Activated T-helper 1 cell treated with anti-CD3 and anti-CD28 coated beads, Interleukin-2, amount 50 U/mL, for 16 hours (primary cell): ENCODE data around the gene ARF1.

ENCODE experiments used
- DNase-seq, 2 donors: peaks; one replicate each; pipeline ENCODE4 v3.0.0-alpha.2; 2020; ENCODE audit warnings: low read depth in 1 of 2, low spot score in 1 of 2

Gene ARF1

DNA sequence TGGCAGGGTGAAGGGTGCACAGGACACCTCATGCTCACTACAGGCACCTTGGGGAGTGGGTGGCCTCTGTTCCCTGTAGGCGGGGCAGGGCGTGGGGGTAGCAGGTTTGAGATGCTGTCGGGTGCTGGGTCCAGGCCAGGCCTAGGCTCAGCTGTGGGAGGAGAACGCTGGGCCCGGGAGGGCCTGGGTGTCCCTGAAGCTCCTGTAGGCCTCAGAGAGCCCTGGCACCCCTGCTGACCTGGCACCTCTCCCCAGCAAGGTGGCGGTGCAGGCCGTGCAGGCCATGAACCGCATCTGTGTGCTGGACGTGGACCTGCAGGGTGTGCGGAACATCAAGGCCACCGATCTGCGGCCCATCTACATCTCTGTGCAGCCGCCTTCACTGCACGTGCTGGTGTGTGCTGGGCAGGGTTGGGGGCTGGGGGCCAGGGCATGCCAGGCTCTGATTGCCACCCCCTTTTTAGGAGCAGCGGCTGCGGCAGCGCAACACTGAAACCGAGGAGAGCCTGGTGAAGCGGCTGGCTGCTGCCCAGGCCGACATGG is 64.7 kb downstream of the ARF1 start:
- DNase-seq = no peak

- no peak for DNase-seq
Measured at GRCh38 chr1:228147768-228148167, 65.3 kb downstream of the ARF1 start.

DNA sequence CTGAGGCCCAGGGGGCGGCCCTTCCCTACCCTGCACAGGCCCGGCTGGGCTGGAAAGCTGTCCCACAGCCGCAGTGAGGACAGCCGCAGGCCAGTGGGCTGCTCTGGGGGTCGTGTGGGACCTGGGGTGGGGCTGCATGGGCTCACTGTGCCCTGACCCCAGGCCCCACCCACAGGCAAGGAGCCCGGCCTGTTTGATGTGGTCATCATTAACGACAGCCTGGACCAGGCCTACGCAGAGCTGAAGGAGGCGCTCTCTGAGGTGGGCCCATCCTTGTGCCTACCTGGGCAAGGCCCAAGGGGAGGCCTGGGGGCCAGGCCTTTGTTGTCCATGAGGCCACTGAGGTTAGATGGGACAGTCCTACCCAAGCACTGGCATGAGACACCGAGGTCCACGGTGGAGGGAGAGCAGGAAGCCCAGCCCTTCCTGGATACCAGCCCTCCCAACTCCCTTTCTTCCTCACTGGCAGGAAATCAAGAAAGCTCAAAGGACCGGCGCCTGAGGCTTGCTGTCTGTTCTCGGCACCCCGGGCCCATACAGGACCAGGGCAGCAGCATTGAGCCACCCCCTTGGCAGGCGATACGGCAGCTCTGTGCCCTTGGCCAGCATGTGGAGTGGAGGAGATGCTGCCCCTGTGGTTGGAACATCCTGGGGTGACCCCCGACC is 65.8 kb downstream of the ARF1 start:
- no peak for DNase-seq
